Measurements from ENCODE around the gene DGKH.

DGKH gene, protein sequence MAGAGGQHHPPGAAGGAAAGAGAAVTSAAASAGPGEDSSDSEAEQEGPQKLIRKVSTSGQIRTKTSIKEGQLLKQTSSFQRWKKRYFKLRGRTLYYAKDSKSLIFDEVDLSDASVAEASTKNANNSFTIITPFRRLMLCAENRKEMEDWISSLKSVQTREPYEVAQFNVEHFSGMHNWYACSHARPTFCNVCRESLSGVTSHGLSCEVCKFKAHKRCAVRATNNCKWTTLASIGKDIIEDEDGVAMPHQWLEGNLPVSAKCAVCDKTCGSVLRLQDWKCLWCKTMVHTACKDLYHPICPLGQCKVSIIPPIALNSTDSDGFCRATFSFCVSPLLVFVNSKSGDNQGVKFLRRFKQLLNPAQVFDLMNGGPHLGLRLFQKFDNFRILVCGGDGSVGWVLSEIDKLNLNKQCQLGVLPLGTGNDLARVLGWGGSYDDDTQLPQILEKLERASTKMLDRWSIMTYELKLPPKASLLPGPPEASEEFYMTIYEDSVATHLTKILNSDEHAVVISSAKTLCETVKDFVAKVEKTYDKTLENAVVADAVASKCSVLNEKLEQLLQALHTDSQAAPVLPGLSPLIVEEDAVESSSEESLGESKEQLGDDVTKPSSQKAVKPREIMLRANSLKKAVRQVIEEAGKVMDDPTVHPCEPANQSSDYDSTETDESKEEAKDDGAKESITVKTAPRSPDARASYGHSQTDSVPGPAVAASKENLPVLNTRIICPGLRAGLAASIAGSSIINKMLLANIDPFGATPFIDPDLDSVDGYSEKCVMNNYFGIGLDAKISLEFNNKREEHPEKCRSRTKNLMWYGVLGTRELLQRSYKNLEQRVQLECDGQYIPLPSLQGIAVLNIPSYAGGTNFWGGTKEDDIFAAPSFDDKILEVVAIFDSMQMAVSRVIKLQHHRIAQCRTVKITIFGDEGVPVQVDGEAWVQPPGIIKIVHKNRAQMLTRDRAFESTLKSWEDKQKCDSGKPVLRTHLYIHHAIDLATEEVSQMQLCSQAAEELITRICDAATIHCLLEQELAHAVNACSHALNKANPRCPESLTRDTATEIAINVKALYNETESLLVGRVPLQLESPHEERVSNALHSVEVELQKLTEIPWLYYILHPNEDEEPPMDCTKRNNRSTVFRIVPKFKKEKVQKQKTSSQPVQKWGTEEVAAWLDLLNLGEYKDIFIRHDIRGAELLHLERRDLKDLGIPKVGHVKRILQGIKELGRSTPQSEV

GRCh38 chr13:42048342-42048683 is at the start of gene DGKH:
DGKH (plus strand) TSS chr13:42048648; CDS start chr13:42048774, 126 bp downstream.
- DNase-seq (ENCODE audit: low read depth in 2 of 2), result no peak

DNA sequence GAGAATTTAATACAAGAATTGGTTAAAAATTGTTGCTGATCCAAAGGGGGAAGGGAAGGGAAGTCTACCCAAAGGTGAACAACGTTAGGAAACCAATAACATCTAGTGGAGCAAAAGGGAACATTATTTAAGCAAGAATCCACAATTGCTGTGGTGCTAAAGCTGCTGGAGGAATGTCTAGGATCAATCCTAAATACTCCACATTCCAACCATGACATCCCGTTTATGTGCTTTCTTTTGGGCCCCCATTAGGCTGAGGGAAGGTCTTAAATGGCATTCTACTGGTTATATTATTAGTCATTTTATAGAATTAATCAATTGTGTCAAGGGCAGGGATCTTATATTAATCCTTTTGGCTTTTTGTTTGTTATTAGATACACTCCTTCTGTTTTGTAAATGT is 47.6 kb upstream of the DGKH start:
- no peak for DNase-seq (ENCODE audit: low read depth in 2 of 2)

DNA sequence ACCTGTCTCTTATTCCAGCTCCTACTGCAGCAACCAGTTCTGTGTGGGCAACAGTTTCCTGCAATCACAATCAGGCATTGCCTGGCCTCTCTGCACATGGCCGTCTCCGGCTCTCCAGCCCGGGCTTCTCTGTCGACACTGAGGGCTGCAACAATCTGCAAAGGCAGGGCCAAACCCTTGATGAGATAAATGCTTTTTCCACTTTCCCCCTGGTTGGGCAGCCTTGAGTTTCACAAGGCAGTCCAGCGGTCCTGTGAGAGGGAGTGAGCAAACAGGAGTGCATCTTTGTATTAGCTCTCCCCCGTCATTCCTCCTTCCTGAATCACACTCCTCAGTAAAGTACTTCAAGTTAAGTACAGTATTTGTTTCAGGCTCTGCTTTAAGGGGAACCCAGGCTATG is 46.9 kb upstream of the DGKH start:
- DNase-seq (ENCODE audit: low read depth in 2 of 2), result no peak

- no peak for DNase-seq (ENCODE audit: low read depth in 2 of 2)
Observed at GRCh38 chr13:42002066-42002465, 46.4 kb upstream of the DGKH start.

GRCh38 chr13:42007844-42008243 is 40.6 kb upstream of the DGKH start:
- no peak for DNase-seq (ENCODE audit: low read depth in 2 of 2)

DNA sequence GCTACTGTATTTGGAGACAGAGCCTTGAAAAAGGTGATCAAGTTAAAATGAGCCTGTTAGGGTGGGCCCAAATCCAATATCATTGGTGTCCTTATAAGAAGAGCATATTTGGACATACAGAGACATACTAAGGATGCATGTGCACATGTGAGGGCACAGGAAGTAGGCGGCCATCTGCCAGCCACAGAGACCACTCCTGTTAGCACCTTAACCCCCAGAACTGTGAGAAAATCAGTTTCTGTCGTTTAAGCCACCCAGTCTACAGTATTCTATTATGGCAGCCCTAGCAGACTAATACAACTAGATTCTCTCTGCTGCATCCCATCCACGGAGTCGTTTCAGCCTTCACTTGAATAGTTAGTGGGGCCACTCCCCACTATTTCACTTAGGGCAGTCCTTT is 39.4 kb upstream of the DGKH start:
- DNase-seq (ENCODE audit: low read depth in 2 of 2), result no peak

DNA sequence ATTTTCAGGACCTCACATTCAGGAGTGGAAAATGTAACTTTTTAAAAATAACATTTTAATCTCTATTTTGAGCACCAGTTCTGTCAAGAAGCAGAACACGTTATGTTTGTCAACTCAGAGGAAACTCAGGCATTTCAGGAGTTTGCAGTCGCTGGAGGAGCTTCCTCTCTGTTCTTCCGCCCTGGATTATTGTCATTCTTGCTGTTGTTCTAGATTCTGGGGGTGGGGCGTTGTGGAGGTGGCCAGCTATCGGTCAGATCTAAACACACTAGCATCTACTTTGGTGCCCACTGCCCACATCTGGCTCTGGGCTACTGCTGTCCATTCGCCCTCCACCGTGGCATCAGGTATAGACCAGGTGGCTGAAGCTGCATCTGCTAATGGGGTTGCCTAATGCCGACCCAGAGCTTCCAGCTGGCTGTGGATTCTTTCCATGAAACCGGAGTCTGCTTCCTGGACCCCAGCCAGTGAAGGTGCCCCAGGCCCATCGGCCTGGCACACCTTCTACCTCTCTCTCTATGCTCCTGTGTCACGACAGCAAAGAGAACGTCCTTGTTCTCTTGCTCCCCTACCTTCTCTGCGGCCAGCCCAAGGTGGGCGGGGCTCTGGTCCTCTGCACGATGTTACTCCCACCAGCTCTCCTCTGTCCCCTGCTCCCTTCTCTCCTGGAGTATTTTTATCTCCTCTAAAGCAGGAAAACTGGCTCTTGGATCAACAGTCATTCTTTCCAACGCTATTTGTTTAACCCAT is 36.7 kb upstream of the DGKH start:
- DNase-seq (ENCODE audit: low read depth in 2 of 2), result no peak

DNA sequence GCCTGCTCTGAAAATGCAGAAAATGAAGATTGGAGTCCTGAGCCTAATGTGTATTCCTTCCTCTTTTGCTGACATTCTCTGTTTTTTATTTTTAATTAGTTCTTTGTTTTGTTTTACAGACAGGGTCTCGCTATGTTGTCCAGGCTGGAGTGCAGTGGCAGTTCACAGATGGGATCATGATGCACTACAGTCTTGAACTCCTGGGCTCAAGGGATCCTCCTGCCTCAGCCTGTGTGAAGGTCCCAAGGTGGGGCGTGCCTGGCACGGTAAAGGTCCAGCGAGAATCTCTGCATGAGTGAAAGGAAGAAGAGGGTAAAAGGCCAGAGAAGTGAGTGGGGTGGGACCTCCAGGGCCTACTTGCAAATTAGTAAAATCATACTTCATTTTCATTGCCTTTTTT is 34.3 kb upstream of the DGKH start:
- no peak for DNase-seq (ENCODE audit: low read depth in 2 of 2)

DNA sequence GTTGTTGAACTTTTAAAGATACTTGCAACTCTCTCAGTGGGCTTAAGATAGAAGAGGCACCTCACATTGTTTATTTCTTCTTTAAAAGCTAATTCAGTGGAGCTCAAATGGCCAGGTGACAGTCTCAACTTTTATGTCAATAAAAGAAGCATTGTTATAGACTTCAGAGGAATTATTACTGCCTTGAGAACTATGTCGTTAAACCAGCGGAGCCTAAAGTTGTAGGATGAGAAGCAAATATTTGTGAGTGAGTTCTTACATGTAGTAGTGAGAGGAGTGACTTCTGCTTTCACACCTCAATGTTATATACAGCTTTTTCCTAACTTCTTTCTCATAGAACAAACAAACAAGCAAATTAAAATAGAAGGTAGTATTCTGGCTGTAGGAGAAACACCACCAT is 31.2 kb upstream of the DGKH start:
- no peak for DNase-seq (ENCODE audit: low read depth in 2 of 2)

- no peak for DNase-seq (ENCODE audit: low read depth in 2 of 2)
Observed at GRCh38 chr13:42021851-42022250, 26.6 kb upstream of the DGKH start.

DNA sequence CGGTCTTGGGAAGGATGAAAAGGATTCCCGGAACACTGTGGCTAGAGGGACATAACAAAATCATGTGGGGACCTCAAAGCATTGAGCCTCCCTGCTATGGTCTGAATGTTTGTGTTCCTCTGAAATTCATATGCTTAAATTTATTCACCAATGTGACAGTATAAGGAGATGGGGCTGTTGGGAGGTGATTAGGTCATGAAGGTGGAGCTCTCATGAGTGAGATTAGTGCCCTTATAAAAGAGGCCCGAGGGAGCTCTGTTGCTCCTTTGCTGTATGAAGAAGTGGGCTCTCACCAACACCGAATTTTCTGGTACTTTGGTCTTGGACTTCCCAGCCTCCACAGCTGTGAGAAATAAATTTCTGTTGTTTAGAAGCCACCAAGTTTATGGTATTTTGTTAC is 26.1 kb upstream of the DGKH start:
- no peak for DNase-seq (ENCODE audit: low read depth in 2 of 2)

GRCh38 chr13:42022796-42023493 is 25.5 kb upstream of the DGKH start:
- DNase-seq (ENCODE audit: low read depth in 2 of 2), result no peak

DNA sequence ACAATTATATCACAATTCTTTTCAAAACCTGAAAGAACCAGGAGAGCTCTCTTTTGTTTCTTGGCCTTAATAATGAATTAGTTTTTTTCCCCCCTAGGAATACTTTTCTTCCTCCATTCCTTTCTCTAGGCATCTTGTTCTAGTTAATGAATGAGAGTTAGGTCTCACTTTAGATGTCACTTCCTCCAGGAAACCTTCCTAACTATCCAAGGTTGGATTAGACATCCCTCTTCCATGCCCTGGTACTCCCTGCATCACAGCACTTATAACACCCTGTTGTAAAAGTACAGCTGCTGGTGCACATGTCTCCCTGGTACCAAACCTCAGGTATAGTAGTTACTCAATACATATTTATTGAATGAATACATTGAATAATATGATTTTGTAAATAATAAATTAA is 21.2 kb upstream of the DGKH start:
- no peak for DNase-seq (ENCODE audit: low read depth in 2 of 2)

DNA sequence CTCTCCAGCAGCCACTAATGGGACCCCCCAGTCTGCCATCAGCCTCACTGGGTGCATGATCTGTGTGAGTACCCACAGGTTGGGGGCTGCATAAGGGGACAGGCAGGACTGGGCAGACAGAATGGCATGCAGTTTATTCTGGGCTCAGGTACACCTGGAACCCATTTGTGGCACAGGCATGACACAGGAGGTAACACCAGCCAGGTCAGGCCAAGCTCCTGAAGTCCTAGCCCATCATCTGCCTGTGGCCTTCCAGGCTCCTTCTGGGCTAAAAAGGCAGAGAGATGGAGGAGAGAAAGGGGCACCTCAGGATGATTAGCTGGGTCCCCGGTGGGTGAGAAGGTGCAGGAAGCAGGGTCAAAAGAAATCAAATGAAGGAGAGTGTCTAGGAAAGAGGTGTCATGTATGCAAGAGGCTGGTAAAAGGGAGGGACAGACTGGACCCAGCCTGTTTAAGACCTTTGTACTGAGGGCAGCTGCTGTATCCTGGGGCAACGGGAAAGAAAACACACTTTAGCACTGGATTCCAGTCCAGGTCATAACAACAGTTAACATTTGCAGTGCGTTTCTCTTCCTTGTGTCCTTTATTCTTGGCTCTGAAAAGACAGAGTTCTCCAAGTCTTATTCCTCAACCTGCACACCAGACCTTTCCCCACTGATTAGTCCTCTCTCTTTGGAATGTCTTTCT is 20.2 kb upstream of the DGKH start:
- no peak for DNase-seq (ENCODE audit: low read depth in 2 of 2)

DNA sequence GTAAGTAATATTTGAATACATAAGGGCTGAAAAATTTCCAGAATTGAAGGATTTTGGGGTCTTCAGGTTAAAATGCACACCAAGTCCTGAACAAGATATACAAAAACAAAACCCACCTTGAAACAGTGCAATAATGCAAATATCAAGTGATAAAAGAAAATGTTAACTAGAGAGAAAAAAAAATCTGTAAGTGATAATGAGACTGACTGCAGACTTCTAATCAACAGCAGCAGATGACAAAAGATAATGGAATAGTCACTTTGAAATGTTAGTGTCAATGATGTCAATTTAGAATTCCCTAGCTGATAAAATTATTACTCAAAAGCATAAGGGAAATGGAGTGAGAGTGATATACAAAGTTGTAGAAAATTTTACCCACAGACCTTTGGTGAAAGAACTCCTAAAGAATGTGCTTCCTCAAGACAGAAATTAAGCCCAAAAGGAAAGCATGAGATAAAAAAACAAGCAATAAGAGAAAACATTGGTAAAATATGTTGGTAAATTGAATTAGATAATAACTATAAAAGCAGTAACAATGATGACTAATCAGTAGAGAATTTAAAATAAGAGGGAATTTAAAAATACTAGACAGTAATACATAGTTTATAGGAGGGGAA is 12.4 kb upstream of the DGKH start:
- no peak for DNase-seq (ENCODE audit: low read depth in 2 of 2)

- no peak for DNase-seq (ENCODE audit: low read depth in 2 of 2)
Observed at GRCh38 chr13:42036711-42037110, 11.7 kb upstream of the DGKH start.

- DNase-seq (ENCODE audit: low read depth in 2 of 2), result no peak
Observed at GRCh38 chr13:42038661-42039456, 9.6 kb upstream of the DGKH start.

DNA sequence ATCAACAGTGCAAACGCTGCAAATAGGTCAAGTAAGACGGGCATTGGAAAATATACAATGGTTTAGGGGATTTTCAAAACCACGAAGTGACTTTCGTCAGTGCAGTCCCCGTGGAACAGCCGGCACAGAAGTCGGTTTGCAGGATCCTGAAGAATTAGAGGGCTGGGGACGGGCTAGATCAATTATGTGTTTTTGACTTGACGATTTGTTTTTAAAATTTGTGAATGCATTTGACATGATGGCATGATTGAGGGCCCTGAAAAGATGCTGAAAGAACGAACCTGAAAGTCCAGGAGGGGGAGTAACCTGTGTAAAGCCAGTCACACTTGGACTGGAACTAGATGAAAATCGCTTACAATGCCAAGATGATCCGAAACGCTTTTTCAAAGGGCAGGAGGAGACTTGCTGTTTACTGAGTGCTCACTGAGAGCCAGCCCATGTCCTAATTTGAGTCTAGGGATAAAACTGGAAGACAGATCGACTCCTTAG is 8.9 kb upstream of the DGKH start:
- DNase-seq (ENCODE audit: low read depth in 2 of 2), result no peak

All from stimulated activated CD8-positive, alpha-beta memory T cell treated with anti-CD3 and anti-CD28 coated beads, Interleukin-2, amount 100 ng/mL, for 1 hour (primary cell).